PC-3 (cell line): ENCODE data around the gene ABHD6. TPM values are rescaled to one million over a fixed set of nuclear protein-coding genes. Genes with fewer than 3 reads are reported as not detected.
"Not testable (repeated sequence)": the region's sequence is repeated elsewhere in the genome, so short reads cannot be mapped to it uniquely, and the experiment has no call there.

Experiments
- ATAC-seq: fragments of 200-7000 bp; cut with Tn5 transposase; 2 replicates; pipeline ENCODE4 v1.9.1; 2020; ENCODE audit warnings: mild to moderate bottlenecking, moderate library complexity
- BruUV-seq: library from RNA; stranded (reverse); fragments of 400-500 nt; replicated peaks from 2 replicates; lab custom pipeline; 2021; lab: Mats Ljungman, UMichigan
- CTCF ChIA-PET: fragments of 300-600 bp; sonication (Branson Sonifier 250); formaldehyde crosslinking; loops from one replicate; lab custom pipeline; 2022; ENCODE audit warnings: antibody characterized with exemption; lab: Charles Lee
- POLR2A ChIA-PET: fragments of 300-600 bp; sonication (Branson Sonifier 250); formaldehyde crosslinking; loops from one replicate; lab custom pipeline; 2022; ENCODE audit warnings: antibody characterized with exemption; ENCODE audit not compliant: unreplicated experiment; lab: Charles Lee
- DNase-seq: peaks from one replicate; pipeline ENCODE4 v3.0.0-alpha.2; 2015
- H2AFZ ChIP-seq: fragments of 300-600 bp; sonication (generic); 2 replicates; pipeline ENCODE4 v1.6.0; 2016; ENCODE audit warnings: antibody characterized with exemption, low read length
- H3F3A ChIP-seq: fragments of 300-600 bp; sonication (generic); one replicate; pipeline ENCODE4 v1.6.0; 2017; ENCODE audit warnings: antibody characterized with exemption, low read length, control low read depth, mild to moderate bottlenecking; ENCODE audit not compliant: unreplicated experiment
- H3K27ac ChIP-seq: fragments of 300-600 bp; sonication (generic); 2 replicates; pipeline ENCODE4 v1.5.1; 2016; ENCODE audit warnings: mild to moderate bottlenecking, low read length
- H3K27me3 ChIP-seq: fragments of 300-600 bp; sonication (generic); 2 replicates; pipeline ENCODE4 v1.6.1; 2016; ENCODE audit warnings: low read length, mixed read lengths
- H3K36me3 ChIP-seq: fragments of 300-600 bp; sonication (generic); 2 replicates; pipeline ENCODE4 v1.6.1; 2016; ENCODE audit warnings: low read depth, mixed run types, low read length, mixed read lengths
- H3K4me1 ChIP-seq: fragments of 300-600 bp; sonication (generic); 2 replicates; pipeline ENCODE4 v1.5.1; 2016; ENCODE audit warnings: low read length; ENCODE audit not compliant: insufficient read depth
- H3K4me2 ChIP-seq: fragments of 300-600 bp; sonication (generic); 2 replicates; pipeline ENCODE4 v1.6.0; 2016; ENCODE audit warnings: low read length
- H3K4me3 ChIP-seq: fragments of 300-600 bp; sonication (generic); 2 replicates; pipeline ENCODE4 v1.5.1; 2016; ENCODE audit warnings: mild to moderate bottlenecking, low read length, mixed read lengths
- H3K79me2 ChIP-seq: fragments of 300-600 bp; sonication (generic); 2 replicates; pipeline ENCODE4 v1.6.1; 2017; ENCODE audit warnings: low read length, mixed read lengths
- H3K9ac ChIP-seq: fragments of 300-600 bp; sonication (generic); 2 replicates; pipeline ENCODE4 v1.6.0; 2016; ENCODE audit warnings: mild to moderate bottlenecking, low read length
- H3K9me2 ChIP-seq: fragments of 300-600 bp; sonication (generic); replicated peaks from 2 replicates; pipeline ENCODE4 v1.6.1; 2016; ENCODE audit warnings: mixed run types, low read length, mixed read lengths
- H3K9me3 ChIP-seq: fragments of 300-600 bp; sonication (generic); 2 replicates; pipeline ENCODE4 v1.6.1; 2016; ENCODE audit warnings: low read length, mixed read lengths
- H4K20me1 ChIP-seq: fragments of 300-600 bp; sonication (generic); 2 replicates; pipeline ENCODE4 v1.6.1; 2016; ENCODE audit warnings: low read length, mixed read lengths
- EZH2 ChIP-seq: fragments of 300-600 bp; sonication (generic); IDR thresholded peaks from one replicate; pipeline ENCODE4 v1.6.1; 2017; ENCODE audit warnings: antibody characterized with exemption, mild to moderate bottlenecking, low read length; ENCODE audit not compliant: unreplicated experiment
- EZH2phosphoT487 ChIP-seq: fragments of 300-600 bp; sonication (generic); IDR thresholded peaks from 2 replicates; pipeline ENCODE4 v1.6.1; 2018; ENCODE audit warnings: mild to moderate bottlenecking, antibody characterized with exemption, low read length, borderline replicate concordance
- intact Hi-C: fragments of 100-400 bp; cut with micrococcal nuclease; formaldehyde crosslinking; loops from 2 replicates; pipeline ENCODE4 v1.9.0; 2023
- total RNA-seq: library from RNA; depleted of rRNA; stranded (reverse); fragments of >200 nt; gene quantifications from 2 replicates; pipeline ENCODE4 v1.2.3, GENCODE V29; 2014
- TF ChIP-seq, protein P1 (sequence below): fragments of 300-600 bp; sonication (generic); conservative IDR thresholded peaks from 2 replicates; pipeline ENCODE4 v1.5.1; 2017; ENCODE audit warnings: antibody characterized with exemption, low read depth, mild to moderate bottlenecking, low read length

The ABHD6 gene
- total RNA-seq, 1 experiment from 2014 or later = 13.4 TPM

DNA sequence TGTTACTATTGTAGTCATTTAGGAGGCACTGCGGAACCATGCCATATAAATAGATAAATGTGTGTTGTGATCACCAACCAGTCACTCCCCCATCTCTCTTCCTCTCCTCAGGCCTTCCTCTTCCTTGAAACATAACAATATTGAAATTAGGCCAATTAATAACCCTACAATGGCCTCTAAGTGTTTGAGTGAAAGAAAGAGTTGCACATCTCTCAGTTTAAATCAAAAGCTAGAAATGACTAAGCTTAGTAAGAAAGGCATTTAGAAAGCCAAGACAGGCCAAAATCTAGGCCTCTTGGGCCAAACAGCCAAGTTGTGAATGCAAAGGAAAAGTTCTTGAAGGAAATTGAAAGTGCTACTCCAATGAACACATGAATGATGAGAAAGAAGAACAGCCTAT, 18.7 kb upstream of the ABHD6 start:
- POLR2A ChIA-PET = no interaction called here
- Histone ChIP-seq H3K9ac (no peak overlapping the region), H3K79me2 (no peaks in the 10 kb centered on the region), H3K4me3 (no peak overlapping the region), H2AFZ (no peak overlapping the region), H3K36me3 (no peaks in the 10 kb centered on the region), H4K20me1 (no peaks in the 10 kb centered on the region), H3K4me2 (no peak overlapping the region), H3K9me3 (no peaks in the 10 kb centered on the region), H3F3A (no peaks in the 10 kb centered on the region), H3K4me1 (peaks cover 70% of the 10 kb centered on the region), H3K9me2 (no peaks in the 10 kb centered on the region), H3K27me3 (no peaks in the 10 kb centered on the region), H3K27ac (no peak overlapping the region)
- ATAC-seq (no peak), DNase-seq (no peak)
- CTCF ChIA-PET = interaction anchor here (0.6 kb wide), 1 partner anchor 19 kb away, joined by 8 read pairs; the partner anchor contains the start of gene ABHD6
- intact Hi-C loops = loop anchor here (5.0 kb wide), 1 partner anchor 53 kb away; no protein-coding TSS in a partner anchor
- no TSS peak for BruUV-seq
- TF ChIP-seq, protein P1, sequence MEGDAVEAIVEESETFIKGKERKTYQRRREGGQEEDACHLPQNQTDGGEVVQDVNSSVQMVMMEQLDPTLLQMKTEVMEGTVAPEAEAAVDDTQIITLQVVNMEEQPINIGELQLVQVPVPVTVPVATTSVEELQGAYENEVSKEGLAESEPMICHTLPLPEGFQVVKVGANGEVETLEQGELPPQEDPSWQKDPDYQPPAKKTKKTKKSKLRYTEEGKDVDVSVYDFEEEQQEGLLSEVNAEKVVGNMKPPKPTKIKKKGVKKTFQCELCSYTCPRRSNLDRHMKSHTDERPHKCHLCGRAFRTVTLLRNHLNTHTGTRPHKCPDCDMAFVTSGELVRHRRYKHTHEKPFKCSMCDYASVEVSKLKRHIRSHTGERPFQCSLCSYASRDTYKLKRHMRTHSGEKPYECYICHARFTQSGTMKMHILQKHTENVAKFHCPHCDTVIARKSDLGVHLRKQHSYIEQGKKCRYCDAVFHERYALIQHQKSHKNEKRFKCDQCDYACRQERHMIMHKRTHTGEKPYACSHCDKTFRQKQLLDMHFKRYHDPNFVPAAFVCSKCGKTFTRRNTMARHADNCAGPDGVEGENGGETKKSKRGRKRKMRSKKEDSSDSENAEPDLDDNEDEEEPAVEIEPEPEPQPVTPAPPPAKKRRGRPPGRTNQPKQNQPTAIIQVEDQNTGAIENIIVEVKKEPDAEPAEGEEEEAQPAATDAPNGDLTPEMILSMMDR = no peak
- no peak for TF ChIP-seq EZH2
- no peak for TF ChIP-seq EZH2phosphoT487

DNA sequence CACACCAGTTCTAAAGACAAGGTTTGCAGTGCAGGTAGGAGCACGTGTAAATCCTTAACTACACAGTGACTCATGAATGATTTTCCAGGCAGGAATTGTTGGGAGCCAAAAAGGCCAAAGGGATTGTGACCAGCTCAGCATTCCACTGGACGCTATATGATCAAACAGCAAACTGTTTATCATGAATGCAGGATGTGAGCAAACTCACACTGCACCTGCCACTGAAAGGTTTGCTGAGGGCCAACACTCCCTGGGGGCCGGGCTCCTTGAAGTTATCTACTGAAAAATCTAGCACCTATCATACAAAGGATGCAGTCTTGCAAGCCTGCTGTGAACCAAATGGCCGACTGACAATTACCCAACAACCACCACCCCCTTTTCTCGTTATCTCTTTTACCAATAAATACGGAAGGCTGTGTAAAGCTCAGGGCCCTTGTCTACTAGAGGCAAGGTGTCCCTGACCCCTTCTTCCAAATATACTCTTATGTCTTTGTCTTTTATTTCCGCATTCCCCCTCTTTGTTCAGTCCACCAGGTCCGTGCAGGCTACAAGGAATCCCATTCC, 15.3 kb upstream of the ABHD6 start:
- TF ChIP-seq, protein P1 = no peak
- TF ChIP-seq EZH2 = no peak
- no peak for TF ChIP-seq EZH2phosphoT487
- POLR2A ChIA-PET = no interaction called here
- H3K36me3 ChIP-seq = no peaks in the 10 kb centered on the region
- no peaks in the 10 kb centered on the region for H4K20me1 ChIP-seq
- DNase-seq = peak; percentile 97
- H3K79me2 ChIP-seq = no peaks in the 10 kb centered on the region
- no peaks in the 10 kb centered on the region for H3F3A ChIP-seq
- peak overlapping the region; percentile 47; the same call in 1 of the 2 replicates for H3K9ac ChIP-seq
- H3K27ac ChIP-seq = peak overlapping the region; percentile 87
- H3K9me3 ChIP-seq = no peaks in the 10 kb centered on the region
- 0 out of 2 replicates have a peak overlapping the region, but pooled peaks have one; percentile 32 for H2AFZ ChIP-seq
- H3K9me2 ChIP-seq = no peaks in the 10 kb centered on the region
- H3K4me3 ChIP-seq = no peak overlapping the region
- H3K4me1 ChIP-seq = peaks cover 37% of the 10 kb centered on the region
- no TSS peak for BruUV-seq
- CTCF ChIA-PET = interaction anchor here (0.6 to 0.7 kb wide), 2 partner anchors 78 to 98 kb away, joined by 3 to 6 read pairs; no protein-coding TSS in a partner anchor
- ATAC-seq = peak; percentile 66
- no peaks in the 10 kb centered on the region for H3K27me3 ChIP-seq
- H3K4me2 ChIP-seq = peak overlapping the region; percentile 61
- intact Hi-C loops = loop anchor here (1.0 kb wide), 1 partner anchor 15 kb away; the partner anchor contains the start of gene ABHD6

DNA sequence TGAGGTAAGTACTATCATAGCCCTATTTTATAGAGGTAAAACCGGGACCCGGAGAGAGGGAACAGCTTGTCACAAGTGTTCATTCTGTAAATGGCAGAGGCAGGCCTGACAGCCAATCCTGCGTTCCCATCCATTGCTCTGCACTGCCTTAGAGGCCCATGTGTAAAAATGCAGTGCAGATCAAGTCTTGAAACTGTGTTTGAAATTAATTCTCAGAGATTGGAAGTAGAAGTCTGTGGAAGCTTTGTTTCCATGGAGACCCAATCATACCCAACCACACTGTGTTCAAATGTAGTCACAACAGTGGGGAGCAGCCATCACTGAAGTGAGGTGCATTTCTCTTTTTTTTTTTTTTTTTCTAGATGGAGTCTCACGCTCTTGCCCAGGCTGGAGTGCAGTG, 13.7 kb upstream of the ABHD6 start:
- no peak overlapping the region for H2AFZ ChIP-seq
- TF ChIP-seq, protein P1 = no peak
- TF ChIP-seq EZH2 (no peak), EZH2phosphoT487 (no peak)
- no peaks in the 10 kb centered on the region for H3K79me2 ChIP-seq
- H3K4me3 ChIP-seq = no peak overlapping the region
- H3K27ac ChIP-seq = no peak overlapping the region
- no peaks in the 10 kb centered on the region for H3K36me3 ChIP-seq
- H3K9ac ChIP-seq = no peak overlapping the region
- no peaks in the 10 kb centered on the region for H3K27me3 ChIP-seq
- intact Hi-C loops = no loop called here
- CTCF ChIA-PET = no interaction called here
- POLR2A ChIA-PET = no interaction called here
- no peak overlapping the region for H3K4me2 ChIP-seq
- H3F3A ChIP-seq = no peaks in the 10 kb centered on the region
- BruUV-seq = no TSS peak
- ATAC-seq = no peak
- no peaks in the 10 kb centered on the region for H4K20me1 ChIP-seq
- H3K4me1 ChIP-seq = peaks cover 34% of the 10 kb centered on the region
- no peaks in the 10 kb centered on the region for H3K9me2 ChIP-seq
- DNase-seq = no peak
- H3K9me3 ChIP-seq = no peaks in the 10 kb centered on the region

DNA sequence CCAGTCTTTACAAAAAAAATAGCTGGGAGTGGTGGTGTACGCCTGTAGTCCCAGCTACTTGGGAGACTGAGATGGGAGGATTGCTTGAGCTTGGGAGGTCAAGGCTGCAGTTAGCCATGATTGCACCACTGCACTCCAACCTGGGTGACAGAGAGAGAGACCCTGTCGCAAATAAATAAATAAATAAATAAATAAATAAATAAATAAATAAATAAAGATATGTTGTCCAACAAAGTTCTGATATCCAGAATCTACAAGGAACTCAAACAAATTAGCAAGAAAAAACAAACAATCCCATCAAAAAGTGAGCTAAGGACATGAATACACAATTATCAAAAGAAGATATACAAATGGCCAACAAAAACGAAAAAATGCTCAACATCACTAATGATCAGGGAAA, 9.7 kb upstream of the ABHD6 start:
- H3K27me3 ChIP-seq, H3K9me2 ChIP-seq, H3F3A ChIP-seq, H3K79me2 ChIP-seq, DNase-seq, H3K4me3 ChIP-seq, H3K4me2 ChIP-seq, CTCF ChIA-PET, H3K9me3 ChIP-seq, H3K9ac ChIP-seq, H4K20me1 ChIP-seq, H3K36me3 ChIP-seq, H2AFZ ChIP-seq, POLR2A ChIA-PET, BruUV-seq, ATAC-seq, intact Hi-C loops, H3K27ac ChIP-seq, H3K4me1 ChIP-seq: not testable (repeated sequence)
